HCT116 (cell line): ENCODE data around the gene KIF27. TPM values are rescaled to one million over a fixed set of nuclear protein-coding genes. Genes with fewer than 3 reads are reported as not detected.
"Not testable (repeated sequence)": the region's sequence is repeated elsewhere in the genome, so short reads cannot be mapped to it uniquely, and the experiment has no call there.

Experiments used
- ATAC-seq: fragments of 200-7000 bp; cut with Tn5 transposase; 2 replicates; pipeline ENCODE4 v1.9.1; 2020; ENCODE audit warnings: mild to moderate bottlenecking, moderate library complexity
- BruUV-seq: library from RNA; stranded (reverse); fragments of 400-500 nt; replicated peaks from 2 replicates; lab custom pipeline; 2021; lab: Mats Ljungman, UMichigan
- CTCF ChIA-PET: fragments of 300-600 bp; sonication (Branson Sonifier 250); formaldehyde crosslinking; loops from one replicate; lab custom pipeline; 2021; ENCODE audit warnings: antibody characterized with exemption; lab: Charles Lee
- POLR2A ChIA-PET: fragments of 300-600, 350-600 bp; sonication (Branson Sonifier 250); formaldehyde crosslinking; loops from one replicate; lab custom pipeline; 2021; ENCODE audit warnings: antibody characterized with exemption; lab: Charles Lee
- RAD21 ChIA-PET, 2 experiments: fragments of 300-600 bp; sonication (Branson Sonifier 250); formaldehyde crosslinking; loops; one replicate each; lab custom pipeline; 2023; ENCODE audit warnings: low total read pairs in 2 of 2; ENCODE audit not compliant: uncharacterized antibody in 2 of 2, unreplicated experiment in 2 of 2, low non-redundant PET in 1 of 2; lab: Charles Lee
- DNase-seq: peaks from one replicate; pipeline ENCODE4 v3.0.0-alpha.2; 2010; ENCODE audit warnings: low read depth, low spot score
- H2AFZ ChIP-seq: fragments of 200-600 bp; shearing (Covaris generic), sonication (generic); 2 replicates; pipeline ENCODE4 v1.6.1; 2017; ENCODE audit warnings: low read depth, mixed run types, mixed read lengths, antibody characterized with exemption, low read length; ENCODE audit not compliant: poor library complexity, severe bottlenecking
- H3K27ac ChIP-seq: 2 replicates; pipeline ENCODE4 v1.5.1; 2012; ENCODE audit warnings: low read depth, low read length
- H3K27me3 ChIP-seq: fragments of 200-600 bp; sonication (generic); 2 replicates; pipeline ENCODE4 v1.6.1; 2016; ENCODE audit warnings: mixed run types, low read length, mixed read lengths; ENCODE audit not compliant: insufficient read depth
- H3K36me3 ChIP-seq, 2 experiments: fragments of 200-500 bp in 1 of 2; fragments of 200-600 bp in 1 of 2; sonication (Bioruptor generic) in 1 of 2; sonication (generic) in 1 of 2; 2 replicates each; pipeline versions ENCODE4 v1.5.1 to v1.6.1; 2014 to 2016; ENCODE audit warnings: low read length in 2 of 2, inconsistent platforms in 1 of 2, mixed read lengths in 1 of 2, mixed run types in 1 of 2; ENCODE audit not compliant: insufficient read depth in 2 of 2, control insufficient read depth in 1 of 2
- H3K4me1 ChIP-seq, 2 experiments: fragments of 200-600 bp in 1 of 2; sonication (generic) in 1 of 2; 2 replicates each; pipeline versions ENCODE4 v1.5.1 to v1.6.1; 2012 to 2017; ENCODE audit warnings: low read length in 2 of 2, inconsistent platforms in 1 of 2, mild to moderate bottlenecking in 1 of 2, mixed read lengths in 1 of 2, mixed run types in 1 of 2, moderate library complexity in 1 of 2; ENCODE audit not compliant: insufficient read depth in 2 of 2, control insufficient read depth in 1 of 2
- H3K4me2 ChIP-seq: fragments of 200-600 bp; sonication (generic); 2 replicates; pipeline ENCODE4 v1.6.1; 2017; ENCODE audit warnings: mixed run types, low read length, mixed read lengths
- H3K4me3 ChIP-seq, 2 experiments: fragments of 200-600 bp in 1 of 2; sonication (generic) in 1 of 2; replicated peaks in 1 of 2; 2 replicates each; pipeline ENCODE4 v1.5.1; 2011 to 2016; ENCODE audit warnings: low read length in 2 of 2, control low read depth in 1 of 2, low read depth in 1 of 2, mild to moderate bottlenecking in 1 of 2, mixed read lengths in 1 of 2, mixed run types in 1 of 2
- H3K79me2 ChIP-seq: fragments of 200-600 bp; sonication (generic); 2 replicates; pipeline ENCODE4 v1.6.1; 2017; ENCODE audit warnings: mild to moderate bottlenecking, mixed run types, low read length, moderate library complexity, mixed read lengths; ENCODE audit not compliant: insufficient read depth
- H3K9ac ChIP-seq: fragments of 200-600 bp; sonication (generic); 2 replicates; pipeline ENCODE4 v1.6.1; 2016; ENCODE audit warnings: low read length, mixed read lengths
- H3K9me2 ChIP-seq: fragments of 200-600 bp; sonication (generic), shearing (Covaris generic); 2 replicates; pipeline ENCODE4 v1.6.1; 2017; ENCODE audit warnings: mixed run types, mild to moderate bottlenecking, moderate library complexity; ENCODE audit not compliant: insufficient read depth
- H3K9me3 ChIP-seq, 2 experiments: fragments of 200-500 bp in 1 of 2; fragments of 200-600 bp in 1 of 2; sonication (Bioruptor generic) in 1 of 2; sonication (generic) in 1 of 2; 2 replicates each; pipeline ENCODE4 v1.6.1; 2014 to 2017; ENCODE audit warnings: low read length in 2 of 2, mixed read lengths in 2 of 2, inconsistent platforms in 1 of 2, low read depth in 1 of 2, mild to moderate bottlenecking in 1 of 2, mixed run types in 1 of 2, moderate library complexity in 1 of 2; ENCODE audit not compliant: control insufficient read depth in 1 of 2, insufficient read depth in 1 of 2
- H4K20me1 ChIP-seq: fragments of 200-600 bp; sonication (generic), shearing (Covaris generic); 2 replicates; pipeline ENCODE4 v1.6.1; 2017; ENCODE audit warnings: mixed run types, mild to moderate bottlenecking, moderate library complexity; ENCODE audit not compliant: insufficient read depth
- ATF3 ChIP-seq: IDR thresholded peaks from 2 replicates; pipeline ENCODE4 v1.6.1; 2012
- POLR2AphosphoS5 ChIP-seq: IDR thresholded peaks from 2 replicates; pipeline ENCODE4 v1.6.1; 2011; ENCODE audit warnings: mild to moderate bottlenecking, low read depth, low read length, moderate library complexity
- RAD21 ChIP-seq: IDR thresholded peaks from 2 replicates; pipeline ENCODE4 v1.6.1; 2012; ENCODE audit warnings: low read depth, mild to moderate bottlenecking
- intact Hi-C: fragments of 100-400 bp; cut with micrococcal nuclease; formaldehyde crosslinking; loops from 2 replicates; pipeline ENCODE4 v1.10.0; 2022
- total RNA-seq: library from RNA; stranded (reverse); gene quantifications from one replicate; pipeline ENCODE4 v1.2.1, GENCODE V29; 2021; ENCODE audit not compliant: unreplicated experiment

The KIF27 gene
- total RNA-seq, 1 experiment from 2014 or later = 4.3 TPM

GRCh38 chr9:83906144-83906543 is 15.1 kb downstream of the KIF27 start:
- Histone ChIP-seq H3K27me3 (no peaks in the 10 kb centered on the region), H3K4me3 (no peak overlapping the region), H3K9me2 (no peaks in the 10 kb centered on the region), H3K36me3 (no peaks in the 10 kb centered on the region), H3K4me1 (no peaks in the 10 kb centered on the region), H3K79me2 (no peaks in the 10 kb centered on the region), H4K20me1 (no peaks in the 10 kb centered on the region), H3K27ac (no peak overlapping the region), H2AFZ (no peak overlapping the region), H3K9ac (no peak overlapping the region), H3K4me2 (no peak overlapping the region), H3K9me3 (no peaks in the 10 kb centered on the region)
- ChIA-PET RAD21 (no interaction called here), CTCF (no interaction called here), POLR2A (no interaction called here)
- intact Hi-C loops = loop anchor here (5.0 kb wide), 1 partner anchor 69 kb away; no protein-coding TSS in a partner anchor
- ATAC-seq = peak; percentile 44; the same call in 1 of the 2 replicates
- TF ChIP-seq POLR2AphosphoS5 = no peak
- TF ChIP-seq RAD21 = peak; percentile 29; the same call in 1 of the 2 replicates
- no peak for TF ChIP-seq ATF3
- no TSS peak for BruUV-seq
- no peak for DNase-seq

- CTCF ChIA-PET, BruUV-seq: not testable (repeated sequence)
Observed at GRCh38 chr9:83900615-83901014, 20.6 kb downstream of the KIF27 start.

GRCh38 chr9:83894301-83894700 is 26.9 kb downstream of the KIF27 start:
- H3K27me3 ChIP-seq, RAD21 ChIA-PET, H2AFZ ChIP-seq, ATAC-seq, H3K79me2 ChIP-seq, H3K4me1 ChIP-seq, H3K9ac ChIP-seq, BruUV-seq, intact Hi-C loops, H4K20me1 ChIP-seq, CTCF ChIA-PET, H3K27ac ChIP-seq, DNase-seq, H3K9me3 ChIP-seq, POLR2A ChIA-PET, H3K9me2 ChIP-seq, H3K4me2 ChIP-seq, H3K4me3 ChIP-seq, H3K36me3 ChIP-seq: not testable (repeated sequence)

More at GRCh38 chr9:83900615-83901014, 20.6 kb downstream of the KIF27 start:
- H2AFZ ChIP-seq, ATAC-seq, H3K9me2 ChIP-seq, DNase-seq, H3K9ac ChIP-seq, RAD21 ChIA-PET, H3K4me2 ChIP-seq, H3K27ac ChIP-seq, H3K9me3 ChIP-seq, POLR2A ChIA-PET, intact Hi-C loops, H3K27me3 ChIP-seq, H3K4me1 ChIP-seq, H4K20me1 ChIP-seq, H3K4me3 ChIP-seq, H3K36me3 ChIP-seq, H3K79me2 ChIP-seq: not testable (repeated sequence)

GRCh38 chr9:83886498-83886897 is 34.7 kb downstream of the KIF27 start:
- POLR2A ChIA-PET, H3K9me2 ChIP-seq, ATAC-seq, H3K27me3 ChIP-seq, H4K20me1 ChIP-seq, BruUV-seq, DNase-seq, H3K36me3 ChIP-seq, H3K9me3 ChIP-seq, RAD21 ChIA-PET, H3K27ac ChIP-seq, H2AFZ ChIP-seq, H3K4me3 ChIP-seq, H3K79me2 ChIP-seq, H3K9ac ChIP-seq, intact Hi-C loops: not testable (repeated sequence)
- H3K4me2 ChIP-seq = 0 out of 2 replicates have a peak overlapping the region, but pooled peaks have one; percentile 17
- peaks cover 24 to 26% of the 10 kb centered on the region in 2 experiments for H3K4me1 ChIP-seq
- CTCF ChIA-PET = interaction anchor here (0.7 kb wide), 1 partner anchor 375 kb away, joined by 3 read pairs; no protein-coding TSS in a partner anchor
